Measurements from ENCODE around the gene ABCA10. TPM values are rescaled to one million over a fixed set of nuclear protein-coding genes. Genes with fewer than 3 reads are reported as not detected.
"Not testable (repeated sequence)": the region's sequence is repeated elsewhere in the genome, so short reads cannot be mapped to it uniquely, and the experiment has no call there.

ABCA10 gene
- total and polyA plus RNA-seq, 4 donors = 0.32 to 5.5 (median 2.0) TPM

- DNase-seq (ENCODE audit: low spot score) = no peak
- no peaks in the 10 kb centered on the region for H3K27me3 ChIP-seq (ENCODE audit: control insufficient read depth in 4 of 4, insufficient read depth in 4 of 4, low read length in 3 of 4)
- WGBS = 93% methylated on average over 2 of the region's 2 CpGs
- H3K9me3 ChIP-seq (ENCODE audit: control insufficient read depth in 4 of 4, low read length in 3 of 4) = no peaks in the 10 kb centered on the region
- H3K4me3 ChIP-seq (ENCODE audit: low read depth in 1 of 3, low read length in 3 of 3) = no peak overlapping the region
- no peak overlapping the region for H3K27ac ChIP-seq (ENCODE audit: low read depth in 1 of 2, low read length in 2 of 2)
- no peak for TF ChIP-seq CTCF (IDR thresholded peaks at IDR 0.05; ENCODE audit: low read depth, low read length, missing input control)
- TF ChIP-seq RXRA (IDR thresholded peaks at IDR 0.05) = no peak
- no peak for TF ChIP-seq EGR1 (IDR thresholded peaks at IDR 0.05; ENCODE audit: low read depth in 2 of 2)
- TF ChIP-seq SP1 (IDR thresholded peaks at IDR 0.05) = no peak
- no peak for TF ChIP-seq FOXA2 (IDR thresholded peaks at IDR 0.05)
- no peak for TF ChIP-seq RAD21 (IDR thresholded peaks at IDR 0.05)
- TF ChIP-seq TAF1 (conservative IDR thresholded peaks at IDR 0.05) = no peak
- TF ChIP-seq FOXA1 (IDR thresholded peaks at IDR 0.05) = no peak
- no peak for TF ChIP-seq MAX (IDR thresholded peaks at IDR 0.05)
- no peak for TF ChIP-seq REST (IDR thresholded peaks at IDR 0.05)
- TF ChIP-seq ZBTB33 (IDR thresholded peaks at IDR 0.05) = no peak
- TF ChIP-seq ATF3 (IDR thresholded peaks at IDR 0.05) = no peak
- no peak for TF ChIP-seq HNF4A (conservative IDR thresholded peaks at IDR 0.05)
- no peak for TF ChIP-seq HNF4G (IDR thresholded peaks at IDR 0.05)
- no peak for TF ChIP-seq GABPA (IDR thresholded peaks at IDR 0.05 in 1 of 2, conservative IDR thresholded peaks at IDR 0.05 in 1 of 2)
- H3K36me3 ChIP-seq (ENCODE audit: control insufficient read depth in 4 of 4, insufficient read depth in 3 of 4, low read depth in 1 of 4, low read length in 3 of 4) = peaks cover 0 to 5% (median 0%) of the 10 kb centered on the region in 4 donors
- H3K9ac ChIP-seq (ENCODE audit: low read depth in 1 of 2, low read length in 2 of 2) = no peak overlapping the region
- H3K4me1 ChIP-seq (ENCODE audit: control insufficient read depth in 4 of 4, insufficient read depth in 4 of 4, low read length in 3 of 4) = peaks cover 0 to 1% (median 0%) of the 10 kb centered on the region in 4 donors
Observed at GRCh38 chr17:69173118-69173517, 55.5 kb downstream of the ABCA10 start.

GRCh38 chr17:69170377-69170776 lies 58.2 kb downstream of the ABCA10 start:
- no peak overlapping the region for H3K27ac ChIP-seq (ENCODE audit: low read depth in 1 of 2, low read length in 2 of 2)
- H3K27me3 ChIP-seq (ENCODE audit: control insufficient read depth in 4 of 4, insufficient read depth in 4 of 4, low read length in 3 of 4) = no peaks in the 10 kb centered on the region
- H3K4me1 ChIP-seq (ENCODE audit: control insufficient read depth in 4 of 4, insufficient read depth in 4 of 4, low read length in 3 of 4) = no peaks in the 10 kb centered on the region
- no peak overlapping the region for H3K9ac ChIP-seq (ENCODE audit: low read depth in 1 of 2, low read length in 2 of 2)
- peaks cover 0 to 7% (median 0%) of the 10 kb centered on the region in 4 donors for H3K36me3 ChIP-seq (ENCODE audit: control insufficient read depth in 4 of 4, insufficient read depth in 3 of 4, low read depth in 1 of 4, low read length in 3 of 4)
- DNase-seq (ENCODE audit: low spot score) = no peak
- H3K9me3 ChIP-seq (ENCODE audit: control insufficient read depth in 4 of 4, low read length in 3 of 4) = no peaks in the 10 kb centered on the region
- TF ChIP-seq SP1 (IDR thresholded peaks at IDR 0.05) (no peak), NR2F2 (IDR thresholded peaks at IDR 0.05) (no peak), EGR1 (IDR thresholded peaks at IDR 0.05; ENCODE audit: low read depth in 2 of 2) (no peak), ZBTB33 (IDR thresholded peaks at IDR 0.05) (no peak), FOXA2 (IDR thresholded peaks at IDR 0.05) (no peak), HNF4A (conservative IDR thresholded peaks at IDR 0.05) (no peak), HNF4G (IDR thresholded peaks at IDR 0.05) (no peak)
- no peak overlapping the region for H3K4me3 ChIP-seq (ENCODE audit: low read depth in 1 of 3, low read length in 3 of 3)

GRCh38 chr17:69168642-69169041 lies 60.0 kb downstream of the ABCA10 start:
- H3K4me1 ChIP-seq (ENCODE audit: control insufficient read depth in 4 of 4, insufficient read depth in 4 of 4, low read length in 3 of 4); DNase-seq (ENCODE audit: low spot score); H3K9ac ChIP-seq (ENCODE audit: low read depth in 1 of 2, low read length in 2 of 2); H3K4me3 ChIP-seq (ENCODE audit: low read depth in 1 of 3, low read length in 3 of 3); H3K27me3 ChIP-seq (ENCODE audit: control insufficient read depth in 4 of 4, insufficient read depth in 4 of 4, low read length in 3 of 4); H3K36me3 ChIP-seq (ENCODE audit: control insufficient read depth in 4 of 4, insufficient read depth in 3 of 4, low read depth in 1 of 4, low read length in 3 of 4); H3K27ac ChIP-seq (ENCODE audit: low read depth in 1 of 2, low read length in 2 of 2); H3K9me3 ChIP-seq (ENCODE audit: control insufficient read depth in 4 of 4, low read length in 3 of 4): not testable (repeated sequence)

Data from liver (tissue), 9 donors.